NCI-H2029 (cell line): ENCODE results near the gene DPEP2NB.
"Not testable (repeated sequence)": the region's sequence is repeated elsewhere in the genome, so short reads cannot be mapped to it uniquely, and the experiment has no call there.

Experiments
- DNase-seq: peaks from one replicate; lab custom pipeline; 2025; lab: John Stamatoyannopoulos, UW

The DPEP2NB gene

DNA sequence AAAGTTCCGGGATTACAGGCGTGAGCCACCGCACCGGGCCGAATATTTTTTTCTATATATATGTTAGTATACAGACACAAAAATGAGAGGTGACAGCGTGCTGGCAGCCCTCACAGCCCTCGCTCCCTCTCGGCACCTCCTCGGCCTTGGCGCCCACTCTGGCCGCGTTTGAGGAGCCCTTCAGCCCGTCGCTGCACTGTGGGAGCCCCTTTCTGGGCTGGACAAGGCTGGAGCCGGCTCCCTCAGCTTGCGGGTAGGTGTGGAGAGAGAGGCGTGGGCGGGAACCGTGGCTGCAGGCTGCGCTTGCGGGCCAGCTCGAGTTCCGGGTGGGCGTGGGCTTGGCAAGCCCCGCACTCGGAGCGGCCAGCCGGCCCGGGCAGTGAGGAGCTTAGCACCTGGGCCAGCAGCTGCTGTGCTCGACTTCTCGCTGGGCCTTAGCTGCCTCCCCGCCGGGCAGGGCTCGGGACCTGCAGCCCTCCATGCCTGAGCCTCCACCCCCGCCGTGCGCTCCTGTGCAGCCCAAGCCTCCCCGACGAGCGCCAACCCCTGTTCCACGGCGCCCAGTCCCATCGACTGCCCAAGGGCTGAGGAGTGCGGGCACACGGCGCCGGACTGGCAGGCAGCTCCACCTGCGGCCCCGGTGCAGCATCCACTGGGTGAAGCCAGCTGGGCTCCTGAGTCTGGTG is 33.6 kb downstream of the DPEP2NB start:
- DNase-seq, result no peak

DNA sequence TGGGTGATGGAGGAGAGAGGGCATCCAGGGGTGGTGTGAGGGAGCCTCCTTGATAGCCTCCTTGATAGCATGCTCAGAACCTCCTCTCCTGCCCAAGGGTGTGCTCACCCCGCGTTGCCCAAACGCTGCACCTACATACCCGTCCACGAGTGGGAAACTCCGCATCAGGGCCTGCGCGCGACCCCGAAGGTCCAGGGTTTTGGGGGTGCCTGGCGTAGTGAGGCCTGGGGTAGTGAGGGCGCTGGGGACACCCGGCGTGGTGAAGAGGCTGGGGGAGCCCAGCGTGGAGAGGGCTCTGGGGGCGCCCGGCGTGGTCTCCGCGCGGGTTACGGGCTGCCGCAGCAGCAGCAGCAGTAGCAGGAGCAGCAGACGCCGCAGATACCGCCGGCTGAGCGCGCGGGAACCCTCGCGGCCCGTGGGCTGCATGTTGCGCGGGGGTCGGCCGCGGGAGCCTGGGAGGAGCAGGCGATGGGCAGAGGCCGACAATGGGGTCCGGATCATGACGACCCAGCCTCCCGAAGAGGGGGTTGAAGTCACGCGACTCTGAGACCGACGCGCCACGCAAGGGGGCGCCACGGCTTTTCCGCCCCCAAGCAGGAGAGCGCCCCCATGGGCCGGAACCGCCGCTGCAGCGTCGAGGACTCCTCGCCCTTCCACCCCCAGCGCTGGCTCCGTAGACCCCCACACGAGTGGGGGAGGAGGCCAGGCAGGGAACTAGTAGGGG is 35.6 kb downstream of the DPEP2NB start, which contains the start of gene DPEP3:
Gene DPEP3, minus strand, starts transcription at position 545 of the 724 bp plus-strand sequence. Its CDS starts 119 bp downstream, at position 426.
- DNase-seq, result no peak

DNA sequence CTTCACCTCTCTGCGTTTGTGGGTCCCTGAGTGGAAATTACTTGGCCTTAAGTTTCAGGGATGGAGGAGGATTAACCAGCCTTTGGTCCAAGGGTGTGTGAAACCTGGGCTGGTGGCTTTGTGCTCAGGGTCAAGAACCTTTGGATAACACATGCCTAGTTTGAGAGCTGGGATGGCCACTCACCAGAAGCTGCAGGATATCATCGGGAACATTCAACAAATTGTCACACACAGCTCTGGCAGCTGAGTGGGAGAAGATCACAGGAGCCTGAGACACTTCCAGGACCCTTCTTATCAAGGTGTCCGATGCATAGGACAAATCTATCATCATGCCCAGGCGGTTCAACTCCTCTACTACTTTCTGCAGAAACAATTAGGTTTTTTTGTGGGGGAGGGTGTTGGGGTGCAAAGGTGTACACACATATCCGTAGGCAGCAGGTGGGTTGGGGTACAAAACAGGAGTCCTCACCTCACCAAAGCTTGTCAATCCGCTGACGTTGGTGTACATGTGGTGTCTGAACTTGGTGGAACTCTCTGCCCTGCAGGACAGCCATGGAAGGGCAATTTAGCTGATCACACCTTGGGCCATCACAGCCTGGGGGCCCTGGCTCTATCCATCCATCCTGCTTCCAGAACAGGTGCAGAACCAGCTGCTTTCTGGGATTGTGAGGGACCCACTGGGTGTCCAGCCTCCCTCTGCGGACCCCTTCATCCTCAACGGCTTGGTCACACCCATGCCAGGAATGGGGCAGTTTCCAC is 38.1 kb downstream of the DPEP2NB start:
- DNase-seq, result no peak

DNA sequence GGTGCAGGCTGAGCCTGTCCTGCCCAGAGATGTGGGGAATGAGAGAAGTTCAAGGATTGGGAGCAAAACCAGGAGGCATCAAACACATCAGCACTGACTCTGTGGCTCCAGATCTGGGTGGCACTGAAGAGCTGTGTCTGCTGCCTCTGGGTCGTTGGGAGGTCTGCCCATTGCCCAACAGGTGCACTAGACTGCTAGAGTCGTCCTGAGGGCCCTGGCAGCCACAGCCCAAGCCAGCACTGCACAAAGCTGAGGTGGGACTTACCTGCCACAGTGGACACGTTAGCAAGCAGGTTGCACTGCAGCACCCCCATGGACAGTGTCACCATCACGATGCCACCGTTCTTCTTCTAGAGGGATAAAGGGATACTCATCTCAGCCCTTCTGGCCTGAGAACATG is 38.7 kb downstream of the DPEP2NB start:
- no peak for DNase-seq

DNA sequence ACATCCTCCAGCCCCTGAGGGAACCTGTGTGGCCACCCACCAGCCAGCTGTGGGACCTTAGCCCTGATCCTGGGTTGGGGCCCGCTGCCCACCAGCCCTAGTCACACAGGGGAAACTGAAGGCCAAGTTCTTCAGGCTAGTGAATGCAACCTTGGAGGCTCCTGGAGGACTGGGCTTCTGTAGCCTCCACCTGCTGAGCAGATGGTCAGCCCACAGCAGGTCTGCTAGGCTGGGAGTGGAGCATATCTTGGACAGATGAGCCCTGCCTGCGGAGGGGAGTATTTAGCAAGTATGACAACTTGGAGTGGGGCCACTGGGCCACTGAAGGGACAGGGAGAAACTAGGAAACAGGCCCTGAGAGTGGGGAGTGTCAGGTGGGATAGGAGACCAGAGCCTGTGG is 39.5 kb downstream of the DPEP2NB start:
- DNase-seq, result no peak

DNA sequence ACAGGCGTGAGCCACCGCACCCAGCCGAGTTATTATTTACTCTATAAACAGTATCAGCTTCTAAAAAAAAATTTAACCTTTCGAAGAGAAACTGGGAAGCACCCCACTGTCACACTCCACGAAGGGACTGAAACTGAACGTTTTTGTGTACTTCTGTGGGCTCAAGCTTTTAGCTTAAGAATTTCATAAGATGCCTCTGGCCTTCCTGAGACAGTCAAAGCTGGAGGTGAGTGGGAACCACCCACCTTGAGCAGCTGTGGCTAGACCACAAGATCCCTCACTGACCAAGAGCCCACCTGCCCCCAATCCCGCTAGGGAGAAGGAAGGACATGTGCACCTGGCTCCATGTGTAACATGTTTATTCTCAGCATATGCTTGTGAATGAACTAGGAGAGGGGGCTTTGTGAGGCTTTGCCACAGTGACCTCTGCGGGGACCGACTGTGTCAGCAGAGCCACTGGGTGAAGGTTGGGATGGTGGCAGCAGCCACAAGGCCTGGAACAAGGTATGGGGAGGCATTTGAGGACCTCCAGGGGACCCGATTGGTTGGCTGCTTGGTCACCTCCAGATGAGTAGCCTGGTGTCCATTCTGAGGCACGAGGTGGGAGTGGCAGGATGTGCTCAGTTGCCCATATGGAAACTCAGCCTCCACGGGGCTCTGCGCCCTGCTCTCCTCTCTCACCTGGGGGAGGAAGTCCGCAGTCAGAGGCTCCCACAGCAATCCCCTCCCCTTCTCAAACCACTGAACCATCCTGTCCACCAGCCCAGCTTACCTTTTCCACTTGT is 40.2 kb downstream of the DPEP2NB start:
- no peak for DNase-seq

DNA sequence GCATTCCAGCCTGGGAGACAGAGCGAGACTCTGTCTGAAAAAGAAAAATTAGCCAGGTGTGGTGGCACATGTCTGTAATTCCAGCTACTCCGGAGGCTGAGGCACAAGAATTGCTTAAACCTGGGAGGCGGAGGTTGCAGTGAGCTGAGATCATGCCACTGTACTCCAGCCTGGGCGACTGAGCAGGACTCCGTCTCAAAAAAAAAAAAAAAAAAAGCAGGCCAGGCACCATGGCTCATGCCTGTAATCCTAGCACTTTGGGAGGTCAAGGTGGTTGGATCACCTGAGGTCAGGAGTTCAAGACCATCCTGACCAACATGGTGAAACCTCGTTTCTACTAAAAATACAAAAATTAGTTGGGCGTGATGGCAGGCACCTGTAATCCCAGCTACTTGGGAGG is 43.4 kb downstream of the DPEP2NB start:
- not testable (repeated sequence) for DNase-seq

DNA sequence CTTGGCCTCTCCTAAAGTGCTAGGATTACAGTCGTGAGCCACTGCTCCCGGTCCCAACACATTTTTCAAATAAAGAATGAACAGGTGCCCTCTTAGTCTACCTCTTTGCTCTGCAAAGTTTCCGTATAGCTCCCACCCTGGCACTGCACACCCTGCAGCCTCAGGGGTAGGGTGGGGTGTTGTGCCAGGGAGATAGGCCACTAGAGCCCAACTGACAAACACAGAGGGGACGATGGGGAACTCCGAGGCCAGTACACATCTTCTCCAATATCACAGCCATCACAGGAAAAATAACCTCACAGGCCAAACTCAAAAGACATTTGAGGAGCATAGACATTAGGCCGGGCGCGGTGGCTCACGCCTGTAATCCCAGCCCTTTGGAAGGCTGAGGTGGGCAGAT is 44.6 kb downstream of the DPEP2NB start:
- DNase-seq, result no peak

DNA sequence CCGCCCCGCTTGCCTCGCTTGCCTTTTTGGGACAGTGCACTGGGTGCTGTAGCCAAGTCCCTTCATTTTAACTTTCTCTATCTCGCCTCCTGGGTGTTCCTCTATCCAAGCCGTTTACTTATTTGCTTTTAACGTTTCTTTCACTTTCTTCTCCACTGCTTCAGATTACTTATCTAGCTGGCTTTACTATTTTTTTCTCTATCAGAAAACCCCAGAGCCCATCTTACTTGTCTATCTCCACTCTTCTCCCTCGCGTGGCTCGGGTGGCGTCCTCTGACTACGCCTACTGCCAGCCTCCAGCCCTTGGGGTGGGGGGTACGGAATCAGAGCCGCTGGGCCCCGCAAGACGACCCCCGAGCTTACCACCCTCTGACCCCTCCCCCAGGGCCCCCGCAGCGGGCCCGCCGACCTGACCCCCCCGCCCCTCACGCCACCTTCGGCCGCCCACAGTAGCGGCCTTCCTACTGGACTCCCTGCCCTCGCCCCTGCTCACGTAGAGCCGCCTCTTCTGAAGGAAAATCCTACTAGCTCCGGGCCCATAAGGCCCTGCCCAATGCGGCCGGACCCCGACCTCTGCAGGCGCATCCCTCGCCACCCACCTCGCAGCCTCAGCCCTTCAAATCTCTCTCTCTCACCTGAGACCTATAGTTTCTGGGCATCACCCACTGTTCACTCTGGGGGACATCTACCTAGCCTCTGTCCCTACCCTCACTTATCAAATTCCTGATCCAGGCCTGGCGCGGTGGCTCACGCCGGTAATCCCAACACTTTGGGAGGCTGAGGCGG is 46.3 kb downstream of the DPEP2NB start:
- DNase-seq, result no peak

DNA sequence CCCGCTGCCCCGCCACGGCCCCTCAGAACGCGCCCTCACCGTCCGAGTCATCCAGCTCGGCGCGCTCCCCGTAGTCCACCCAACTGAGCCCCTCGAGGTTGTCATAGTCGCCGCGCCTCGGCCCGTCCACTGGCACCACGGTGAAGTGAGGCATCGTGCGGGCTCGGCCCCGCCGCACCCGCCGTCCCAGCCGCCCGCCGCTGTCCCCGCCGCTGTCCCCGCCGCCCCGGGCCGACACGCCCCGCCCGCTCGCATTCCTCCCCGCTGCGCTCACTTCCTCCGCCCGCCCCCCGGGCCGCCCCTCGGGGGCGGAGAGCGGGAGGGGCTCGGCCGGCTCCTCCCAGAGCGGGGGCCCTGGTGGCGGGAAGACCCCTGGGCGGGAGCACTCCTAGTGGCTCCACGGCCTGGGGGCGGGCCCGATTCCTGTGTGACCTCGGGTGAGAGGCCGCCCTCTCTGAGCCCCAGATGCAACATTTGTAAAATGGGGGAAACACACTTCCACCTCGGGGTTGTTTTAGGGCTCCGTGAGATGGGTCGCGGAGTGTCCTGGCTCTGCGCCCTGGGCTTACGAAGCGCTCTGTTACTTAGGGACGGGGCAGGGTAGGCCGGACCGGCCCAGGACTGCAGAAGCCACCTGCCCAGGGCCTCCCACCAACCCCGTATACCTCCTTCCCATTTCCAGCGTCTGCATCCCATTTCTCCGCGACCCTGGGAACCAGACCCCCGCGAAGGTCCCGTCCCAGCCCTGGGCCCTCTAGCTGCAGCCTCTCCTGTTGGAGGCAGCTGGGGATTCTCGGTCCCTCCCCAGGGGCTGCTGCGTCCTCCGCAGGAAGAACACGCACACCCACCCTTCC is 47.1 kb downstream of the DPEP2NB start, which contains the start of gene SLC12A4:
Gene SLC12A4, minus strand, starts transcription at position 238 of the 854 bp plus-strand sequence. Its CDS starts 84 bp downstream, at position 154.
- DNase-seq, result peak; percentile 30

DNA sequence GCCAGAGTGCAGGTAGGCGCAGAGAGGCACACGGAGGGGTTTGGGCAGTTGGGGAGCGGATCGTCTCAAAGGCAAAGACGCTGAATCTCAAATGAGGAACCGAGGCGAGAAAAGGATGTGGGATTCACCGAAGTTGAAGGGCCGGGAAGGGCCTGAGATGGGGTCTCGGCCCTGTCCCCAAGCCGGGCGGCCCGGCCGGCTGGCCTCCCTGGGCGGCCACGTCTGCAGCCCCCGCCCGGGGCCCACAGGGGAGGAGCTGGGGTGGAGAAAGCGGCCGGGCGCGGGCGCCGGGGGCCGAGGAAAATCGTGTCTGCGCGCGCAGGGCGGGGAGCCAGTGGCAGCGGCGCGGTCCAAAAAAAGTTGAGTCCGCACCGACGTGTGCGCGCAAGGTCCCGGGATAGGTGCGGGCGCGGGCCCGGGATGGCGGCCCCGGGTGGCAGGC is 47.7 kb downstream of the DPEP2NB start:
- DNase-seq, result no peak

DNA sequence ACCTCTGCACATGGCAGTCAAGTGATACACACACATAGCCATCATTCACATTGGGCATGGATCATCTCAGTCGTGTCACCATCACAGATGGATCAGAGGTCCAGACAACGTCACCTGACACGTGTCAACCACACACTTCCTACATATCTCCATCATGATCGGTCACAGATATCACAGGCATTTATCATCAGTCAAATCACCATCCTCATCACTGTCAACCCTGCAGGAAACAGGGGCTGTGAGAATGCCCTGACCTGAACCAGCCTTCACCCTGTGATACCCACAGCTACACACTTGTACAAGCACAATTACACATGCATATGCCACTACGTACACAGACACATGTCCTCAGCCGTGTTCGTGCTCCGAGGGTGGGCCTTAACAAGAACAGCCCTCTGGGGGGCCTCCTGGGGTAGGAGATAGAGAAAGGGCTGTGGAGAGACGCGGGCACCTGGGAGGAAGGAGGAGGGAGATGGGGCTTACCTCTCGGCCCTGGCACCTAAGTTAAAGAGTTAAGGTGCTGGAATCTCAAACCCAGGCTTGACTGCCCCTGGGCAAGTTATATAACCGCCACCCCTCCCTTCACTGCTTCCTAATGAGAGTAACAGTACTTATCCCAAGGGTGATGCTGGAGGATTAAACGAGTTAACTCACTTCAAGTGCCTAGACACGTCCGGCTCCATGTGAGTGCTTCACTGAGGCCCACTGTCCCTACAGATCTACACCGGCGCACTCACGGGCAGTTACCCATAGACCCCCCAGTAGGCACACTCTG is 48.3 kb downstream of the DPEP2NB start:
- DNase-seq, result no peak

DNA sequence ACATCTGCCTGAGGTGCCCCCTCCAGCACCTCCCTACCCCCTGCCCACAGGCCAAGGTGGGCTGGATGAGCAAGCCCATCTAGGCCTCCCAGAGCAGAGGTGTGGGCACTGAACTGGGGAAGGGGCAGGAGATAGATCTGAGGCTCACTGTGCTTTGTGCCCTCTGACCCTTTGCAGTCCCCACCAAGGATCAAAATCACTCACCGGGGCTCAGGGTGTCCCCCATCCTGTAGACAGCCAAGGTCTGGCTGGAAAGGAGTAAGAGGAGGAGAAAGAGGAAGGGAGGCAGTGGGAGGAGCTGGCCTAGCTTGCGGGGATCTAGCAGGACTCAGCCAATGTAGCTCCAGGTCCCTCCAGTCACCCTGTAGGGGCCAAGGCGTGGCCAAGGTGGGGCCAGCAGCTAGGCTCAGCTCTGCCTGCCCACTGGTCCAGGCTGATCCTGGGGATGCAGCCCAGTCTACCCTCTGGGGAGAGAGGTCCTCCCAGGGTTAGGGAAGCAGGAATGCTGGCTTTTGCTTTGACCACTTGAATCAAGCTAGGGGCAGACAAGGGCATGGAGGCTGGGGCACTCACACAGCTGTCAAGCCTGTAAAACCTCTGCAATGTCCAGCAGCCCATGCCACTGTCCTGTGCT is 49.0 kb downstream of the DPEP2NB start:
- no peak for DNase-seq

DNA sequence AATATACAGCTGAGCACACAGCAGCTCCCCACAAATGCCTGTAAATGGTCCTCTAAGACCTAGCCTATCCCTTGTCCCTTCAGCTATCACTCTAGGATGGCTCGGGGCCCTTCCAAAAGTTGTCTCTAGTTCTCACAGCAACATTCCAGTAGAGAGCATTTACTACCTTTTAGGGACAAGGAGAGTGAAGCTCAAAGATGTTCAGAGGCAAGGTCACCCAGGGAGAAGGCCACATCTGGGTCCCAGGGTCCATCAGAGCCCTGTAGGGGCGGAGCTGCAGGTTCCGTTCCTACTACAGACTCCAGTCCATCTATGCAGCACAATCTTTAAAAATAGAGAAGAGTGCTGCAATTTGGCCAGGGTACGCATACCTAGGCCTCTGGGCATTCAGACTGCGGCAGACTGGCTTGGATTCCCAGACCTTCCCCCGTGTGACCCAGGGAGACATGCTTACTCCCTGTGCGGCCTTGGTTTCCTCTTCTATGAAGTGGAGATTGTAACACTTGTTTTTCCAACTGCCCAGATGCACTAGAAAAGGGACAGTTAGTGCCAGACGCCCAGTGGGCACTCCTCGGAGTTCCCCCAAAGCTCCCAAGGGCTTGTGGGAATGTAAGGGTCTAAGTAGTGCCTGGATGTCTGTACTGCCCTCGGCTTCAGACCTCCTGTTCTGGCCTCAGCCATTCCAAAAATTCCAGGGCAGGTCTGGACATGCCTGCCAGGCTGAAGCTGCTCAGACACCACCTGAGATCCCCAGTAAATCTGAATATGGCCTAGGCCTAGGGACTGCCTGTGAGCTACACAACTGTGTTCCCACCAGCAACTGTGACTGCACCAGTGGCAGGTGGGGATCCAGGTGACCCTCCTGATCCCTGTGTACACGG is 49.8 kb downstream of the DPEP2NB start:
- DNase-seq, result no peak

DNA sequence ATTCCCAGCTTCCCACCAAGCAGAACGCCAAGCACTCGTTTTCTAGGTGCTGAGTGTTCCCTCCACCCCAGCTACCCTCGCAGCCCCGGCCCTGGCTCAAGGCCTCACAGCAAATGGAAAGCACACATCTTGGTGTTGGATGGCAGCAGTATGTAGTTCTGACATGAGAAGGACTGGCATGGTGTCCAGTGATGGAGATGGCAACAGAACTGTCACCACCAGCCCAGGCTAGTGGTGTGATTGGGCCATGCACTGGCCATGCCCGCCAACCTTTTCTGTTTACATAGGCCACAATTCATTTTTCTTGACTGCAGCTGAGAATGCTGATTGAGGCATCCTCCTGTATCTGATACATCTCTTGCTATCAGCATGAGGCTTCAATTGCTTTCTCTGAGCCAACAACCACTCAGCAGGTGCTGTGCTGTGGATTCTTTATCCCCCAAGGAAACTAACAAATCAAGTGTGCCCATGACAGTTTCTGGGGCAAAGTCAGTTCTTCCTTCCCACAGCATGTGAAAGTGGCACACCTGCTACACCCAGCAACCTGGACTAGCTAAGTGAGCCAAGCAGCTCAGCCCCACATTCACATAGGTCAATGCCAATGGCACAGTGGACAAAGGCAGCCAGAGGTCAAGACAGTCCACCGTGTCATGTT is 51.1 kb downstream of the DPEP2NB start:
- no peak for DNase-seq

DNA sequence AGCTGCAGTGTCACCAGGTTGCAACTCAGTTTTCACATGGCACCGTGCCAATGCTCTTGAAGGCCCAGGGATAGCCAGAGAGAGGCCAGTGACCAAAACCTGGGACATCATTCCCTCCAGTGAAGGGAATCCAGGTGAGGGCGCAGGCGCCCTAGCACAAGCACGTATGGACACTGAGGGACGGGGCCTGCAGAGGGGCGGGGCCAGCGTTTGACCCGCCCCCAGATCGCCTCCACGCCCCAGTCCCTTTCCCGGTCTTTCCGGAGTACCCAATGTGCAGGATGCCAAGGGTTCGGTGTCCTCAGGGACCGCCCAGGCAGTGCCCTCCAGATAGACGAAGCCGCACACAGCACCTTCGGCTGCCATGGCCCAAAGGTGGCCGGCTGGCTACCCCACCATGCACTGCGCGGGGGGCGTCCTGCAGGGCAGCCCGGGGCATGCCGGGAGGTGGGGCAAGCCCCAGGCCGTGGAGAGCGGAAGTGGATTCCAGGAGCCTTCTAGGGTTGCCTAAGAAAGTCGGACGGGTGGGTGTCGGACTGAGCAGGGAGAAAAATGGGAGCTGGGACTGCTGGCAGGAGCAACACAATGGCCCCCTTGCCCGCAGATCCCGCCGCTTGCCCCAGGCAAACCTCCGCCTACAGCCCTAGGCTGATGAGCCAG is 51.9 kb downstream of the DPEP2NB start:
- no peak for DNase-seq
